WTC11 (cell line): ENCODE measurements around the gene OCEL1. TPM values are rescaled to one million over a fixed set of nuclear protein-coding genes. Genes with fewer than 3 reads are reported as not detected.

ENCODE experiments used
- ATAC-seq: fragments of 200-7000 bp; cut with Tn5 transposase; 2 replicates; pipeline ENCODE4 v1.10.0; 2021; ENCODE audit warnings: mild to moderate bottlenecking, moderate library complexity
- CTCF ChIA-PET: fragments of 300-600 bp; sonication (Branson Sonifier 250); formaldehyde crosslinking; loops from one replicate; lab custom pipeline; 2021; ENCODE audit warnings: antibody characterized with exemption; lab: Charles Lee
- POLR2A ChIA-PET: fragments of 350-600 bp; sonication (Branson Sonifier 250); formaldehyde crosslinking; loops from one replicate; lab custom pipeline; 2021; ENCODE audit warnings: antibody characterized with exemption; lab: Charles Lee
- DNase-seq: peaks from one replicate; pipeline ENCODE4 v3.0.0; 2021; ENCODE audit warnings: low spot score
- H3K27ac Mint-ChIP-seq: 2 replicates; pipeline ENCODE4 v1.8.0; 2021; ENCODE audit warnings: mixed read lengths
- H3K27me3 Mint-ChIP-seq: 2 replicates; pipeline ENCODE4 v1.8.0; 2021; ENCODE audit warnings: low read depth, mild to moderate bottlenecking, moderate library complexity, mixed read lengths
- H3K36me3 Mint-ChIP-seq: 2 replicates; pipeline ENCODE4 v1.8.0; 2021; ENCODE audit warnings: mixed read lengths
- H3K4me1 Mint-ChIP-seq: 2 replicates; pipeline ENCODE4 v1.8.0; 2022; ENCODE audit warnings: mixed read lengths
- H3K4me3 Mint-ChIP-seq: 2 replicates; pipeline ENCODE4 v1.8.0; 2021; ENCODE audit warnings: mild to moderate bottlenecking, moderate library complexity, mixed read lengths
- H3K9me3 Mint-ChIP-seq: 2 replicates; pipeline ENCODE4 v1.8.0; 2021; ENCODE audit warnings: mixed read lengths
- ESRRA ChIP-seq: sonication (generic); formaldehyde crosslinking; IDR thresholded peaks from 2 replicates; pipeline ENCODE4 v1.8.1; 2022; ENCODE audit warnings: mild to moderate bottlenecking, missing genetic modification reagents, borderline replicate concordance
- MXD4 ChIP-seq: fragments of 250-450 bp; sonication (Bioruptor Pico); IDR thresholded peaks from 2 replicates; pipeline ENCODE4 v1.8.0; 2021; ENCODE audit warnings: mild to moderate bottlenecking, moderate library complexity, borderline replicate concordance
- NR2C2 ChIP-seq: sonication (generic); formaldehyde crosslinking; IDR thresholded peaks from 2 replicates; pipeline ENCODE4 v1.8.0; 2022; ENCODE audit warnings: mild to moderate bottlenecking, missing genetic modification reagents
- PRRX2 ChIP-seq: fragments of 250-450 bp; sonication (Bioruptor Pico); IDR thresholded peaks from 2 replicates; pipeline ENCODE4 v1.8.0; 2021; ENCODE audit warnings: mild to moderate bottlenecking
- TCF7 ChIP-seq: sonication (generic); formaldehyde crosslinking; IDR thresholded peaks from 2 replicates; pipeline ENCODE4 v1.8.0; 2022; ENCODE audit warnings: mild to moderate bottlenecking, low read depth, missing genetic modification reagents, moderate library complexity
- TEAD1 ChIP-seq: sonication (generic); formaldehyde crosslinking; IDR thresholded peaks from 2 replicates; pipeline ENCODE4 v1.8.0; 2022; ENCODE audit warnings: mild to moderate bottlenecking, missing genetic modification reagents
- ZBTB21 ChIP-seq: sonication (generic); formaldehyde crosslinking; IDR thresholded peaks from 2 replicates; pipeline ENCODE4 v1.8.1; 2023; ENCODE audit warnings: mild to moderate bottlenecking, missing genetic modification reagents, borderline replicate concordance
- ZNF138 ChIP-seq: sonication (generic); formaldehyde crosslinking; conservative IDR thresholded peaks from 2 replicates; pipeline ENCODE4 v1.8.1; 2022; ENCODE audit warnings: mild to moderate bottlenecking, moderate library complexity, missing genetic modification reagents
- ZNF232 ChIP-seq: sonication (generic); formaldehyde crosslinking; IDR thresholded peaks from 2 replicates; pipeline ENCODE4 v1.8.0; 2022; ENCODE audit warnings: mild to moderate bottlenecking, missing genetic modification reagents
- ZNF263 ChIP-seq: sonication (generic); formaldehyde crosslinking; IDR thresholded peaks from 2 replicates; pipeline ENCODE4 v1.8.1; 2022; ENCODE audit warnings: low read depth, mild to moderate bottlenecking, moderate library complexity, missing genetic modification reagents
- ZNF396 ChIP-seq: fragments of 250-450 bp; sonication (Bioruptor Pico); IDR thresholded peaks from 2 replicates; pipeline ENCODE4 v1.8.0; 2021; ENCODE audit warnings: mild to moderate bottlenecking, moderate library complexity, borderline replicate concordance
- ZNF671 ChIP-seq: fragments of 250-450 bp; sonication (Bioruptor Pico); IDR thresholded peaks from 2 replicates; pipeline ENCODE4 v1.8.0; 2021; ENCODE audit warnings: mild to moderate bottlenecking
- total RNA-seq: library from RNA; stranded (reverse); gene quantifications from 3 replicates; pipeline ENCODE4 v1.2.3, GENCODE V29; 2021
- TF ChIP-seq, protein P1 (sequence below): sonication (generic); formaldehyde crosslinking; conservative IDR thresholded peaks from 2 replicates; pipeline ENCODE4 v1.8.1; 2023; ENCODE audit warnings: mild to moderate bottlenecking, low read depth, missing genetic modification reagents, moderate library complexity
- TF ChIP-seq, protein P2 (sequence below): sonication (generic); formaldehyde crosslinking; IDR thresholded peaks from 2 replicates; pipeline ENCODE4 v1.8.1; 2023; ENCODE audit warnings: mild to moderate bottlenecking, missing genetic modification reagents
- TF ChIP-seq, protein P3 (sequence below): fragments of 250-450 bp; sonication (Bioruptor Pico); conservative IDR thresholded peaks from 2 replicates; pipeline ENCODE4 v1.9.0; 2021; ENCODE audit warnings: mild to moderate bottlenecking

The OCEL1 gene
- total RNA-seq, 1 experiment from 2014 or later = 34.0 TPM

DNA sequence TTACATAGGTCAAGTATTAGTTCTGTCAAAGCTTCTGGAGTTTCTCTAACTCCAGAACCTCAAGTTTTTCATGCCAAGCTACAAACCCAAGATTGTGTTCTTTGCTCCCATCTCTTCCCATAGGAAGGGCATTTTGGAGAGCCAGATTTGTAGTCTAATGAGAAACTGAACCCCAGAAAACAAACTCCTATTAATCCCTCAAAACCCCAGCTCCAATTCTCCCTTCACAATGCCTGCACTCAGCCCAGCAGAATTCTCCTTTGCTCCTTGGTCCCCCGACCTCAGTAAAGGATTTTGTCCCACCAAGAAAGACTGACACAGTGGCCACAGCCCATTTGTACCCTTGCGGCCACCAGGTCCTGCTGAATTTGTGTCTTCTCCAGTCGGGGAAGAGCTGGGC lies 30.1 kb downstream of the OCEL1 start:
- DNase-seq (no peak), ATAC-seq (no peak)
- Mint-ChIP-seq H3K27me3 (peaks cover 7% of the 10 kb centered on the region), H3K27ac (no peak overlapping the region), H3K36me3 (peaks cover 47% of the 10 kb centered on the region), H3K9me3 (peaks cover 12% of the 10 kb centered on the region), H3K4me3 (no peak overlapping the region), H3K4me1 (peaks cover 5% of the 10 kb centered on the region; the same call in 1 of the 2 replicates)
- ChIA-PET POLR2A (no interaction called here), CTCF (no interaction called here)
- TF ChIP-seq TCF7 (CRISPR knock-in tag) (no peak), ZNF671 (CRISPR knock-in tag) (no peak), PRRX2 (CRISPR knock-in tag) (no peak), ZNF138 (CRISPR knock-in tag) (no peak), ZBTB21 (no peak), NR2C2 (CRISPR knock-in tag) (no peak)
- TF ChIP-seq, protein P1, sequence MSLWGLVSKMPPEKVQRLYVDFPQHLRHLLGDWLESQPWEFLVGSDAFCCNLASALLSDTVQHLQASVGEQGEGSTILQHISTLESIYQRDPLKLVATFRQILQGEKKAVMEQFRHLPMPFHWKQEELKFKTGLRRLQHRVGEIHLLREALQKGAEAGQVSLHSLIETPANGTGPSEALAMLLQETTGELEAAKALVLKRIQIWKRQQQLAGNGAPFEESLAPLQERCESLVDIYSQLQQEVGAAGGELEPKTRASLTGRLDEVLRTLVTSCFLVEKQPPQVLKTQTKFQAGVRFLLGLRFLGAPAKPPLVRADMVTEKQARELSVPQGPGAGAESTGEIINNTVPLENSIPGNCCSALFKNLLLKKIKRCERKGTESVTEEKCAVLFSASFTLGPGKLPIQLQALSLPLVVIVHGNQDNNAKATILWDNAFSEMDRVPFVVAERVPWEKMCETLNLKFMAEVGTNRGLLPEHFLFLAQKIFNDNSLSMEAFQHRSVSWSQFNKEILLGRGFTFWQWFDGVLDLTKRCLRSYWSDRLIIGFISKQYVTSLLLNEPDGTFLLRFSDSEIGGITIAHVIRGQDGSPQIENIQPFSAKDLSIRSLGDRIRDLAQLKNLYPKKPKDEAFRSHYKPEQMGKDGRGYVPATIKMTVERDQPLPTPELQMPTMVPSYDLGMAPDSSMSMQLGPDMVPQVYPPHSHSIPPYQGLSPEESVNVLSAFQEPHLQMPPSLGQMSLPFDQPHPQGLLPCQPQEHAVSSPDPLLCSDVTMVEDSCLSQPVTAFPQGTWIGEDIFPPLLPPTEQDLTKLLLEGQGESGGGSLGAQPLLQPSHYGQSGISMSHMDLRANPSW = no peak

DNA sequence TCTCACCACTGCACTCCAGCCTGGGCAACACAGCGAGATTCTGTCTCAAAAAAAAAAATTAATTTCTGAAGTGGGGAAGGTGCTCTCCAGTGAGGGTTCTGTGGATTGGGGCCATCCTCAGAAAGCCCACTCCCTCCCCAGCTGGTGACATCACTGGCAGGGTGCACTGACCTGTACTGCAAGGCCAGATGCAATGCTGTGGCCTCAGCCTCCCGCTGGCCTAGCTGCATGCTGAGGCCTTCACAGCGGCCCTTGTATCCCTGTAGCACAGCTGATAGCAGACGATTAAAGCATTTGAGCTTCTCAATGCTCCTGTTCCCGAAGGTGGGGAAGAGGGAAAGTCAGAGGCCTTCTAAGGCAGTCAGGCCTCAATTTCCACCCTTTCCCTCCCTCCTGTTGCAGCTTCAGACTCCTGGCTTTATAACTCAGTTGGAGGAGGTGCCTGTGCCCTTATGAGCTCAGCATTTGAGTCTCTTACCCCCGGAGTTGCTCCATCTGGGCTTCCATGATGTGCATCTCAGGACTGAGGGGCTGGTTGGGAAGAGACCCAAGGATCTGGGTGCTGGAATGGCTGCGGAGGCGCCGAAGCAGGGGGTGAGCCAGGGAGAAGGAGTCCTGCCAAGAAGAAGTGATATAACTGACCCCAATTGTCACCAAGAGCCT lies 33.2 kb downstream of the OCEL1 start:
- Mint-ChIP-seq H3K9me3 (peaks cover 12% of the 10 kb centered on the region), H3K27me3 (peaks cover 7% of the 10 kb centered on the region), H3K4me3 (no peak overlapping the region), H3K4me1 (peaks cover 11% of the 10 kb centered on the region), H3K36me3 (peaks cover 42% of the 10 kb centered on the region), H3K27ac (no peak overlapping the region)
- ATAC-seq (no peak), DNase-seq (no peak)
- POLR2A ChIA-PET = interaction anchor here (1.0 kb wide), 1 partner anchor 11 kb away, joined by 5 read pairs; no protein-coding TSS in a partner anchor
- CTCF ChIA-PET = interaction anchor here (0.6 to 4.2 kb wide), 6 partner anchors 11 to 167 kb away, joined by 3 to 38 read pairs (median 5); partner anchors contain the start of genes ANKLE1 and USE1
- TF ChIP-seq, protein P1 = no peak
- TF ChIP-seq ZBTB21 = no peak
- no peak for TF ChIP-seq ESRRA
- no peak for TF ChIP-seq ZNF263
- no peak for TF ChIP-seq TEAD1 (CRISPR knock-in tag)
- TF ChIP-seq, protein P2, sequence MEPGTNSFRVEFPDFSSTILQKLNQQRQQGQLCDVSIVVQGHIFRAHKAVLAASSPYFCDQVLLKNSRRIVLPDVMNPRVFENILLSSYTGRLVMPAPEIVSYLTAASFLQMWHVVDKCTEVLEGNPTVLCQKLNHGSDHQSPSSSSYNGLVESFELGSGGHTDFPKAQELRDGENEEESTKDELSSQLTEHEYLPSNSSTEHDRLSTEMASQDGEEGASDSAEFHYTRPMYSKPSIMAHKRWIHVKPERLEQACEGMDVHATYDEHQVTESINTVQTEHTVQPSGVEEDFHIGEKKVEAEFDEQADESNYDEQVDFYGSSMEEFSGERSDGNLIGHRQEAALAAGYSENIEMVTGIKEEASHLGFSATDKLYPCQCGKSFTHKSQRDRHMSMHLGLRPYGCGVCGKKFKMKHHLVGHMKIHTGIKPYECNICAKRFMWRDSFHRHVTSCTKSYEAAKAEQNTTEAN (CRISPR knock-in tag) = no peak
- TF ChIP-seq ZNF396 = no peak
- TF ChIP-seq ZNF232 (CRISPR knock-in tag) = no peak
- TF ChIP-seq, protein P3, sequence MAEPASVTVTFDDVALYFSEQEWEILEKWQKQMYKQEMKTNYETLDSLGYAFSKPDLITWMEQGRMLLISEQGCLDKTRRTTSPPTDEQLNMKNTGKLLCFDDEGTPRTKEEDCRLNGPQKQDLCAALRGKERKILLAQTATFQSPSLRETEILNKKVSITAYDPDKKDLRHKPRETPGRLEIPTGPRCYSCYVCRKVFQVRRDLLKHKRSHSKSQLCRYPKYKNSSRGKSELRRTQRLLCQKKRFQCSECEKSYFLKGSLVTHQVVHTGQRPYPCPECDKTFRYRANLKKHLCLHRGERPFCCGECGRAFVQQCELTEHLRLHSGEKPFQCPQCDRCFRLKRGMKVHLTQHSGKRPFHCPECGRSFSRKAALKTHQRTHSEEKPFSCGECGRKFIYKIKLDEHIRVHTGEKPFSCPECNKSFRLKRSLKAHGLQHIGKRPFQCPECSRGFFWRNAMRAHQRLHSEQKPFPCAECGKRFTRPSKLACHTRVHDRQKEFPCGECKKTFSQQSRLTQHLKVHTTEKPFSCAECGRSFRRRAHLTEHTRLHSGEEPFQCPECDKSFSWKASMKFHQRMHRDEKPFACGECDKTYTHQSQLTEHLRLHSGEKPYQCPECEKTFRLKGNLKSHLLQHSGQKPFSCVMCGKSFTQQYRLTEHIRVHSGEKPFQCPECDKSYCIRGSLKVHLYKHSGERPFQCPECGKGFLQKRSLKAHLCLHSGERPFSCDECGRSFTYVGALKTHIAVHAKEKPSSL (CRISPR knock-in tag) = no peak
- no peak for TF ChIP-seq MXD4 (CRISPR knock-in tag)
